ENCODE data around the gene TMSB4X.

Gene TMSB4X

DNA sequence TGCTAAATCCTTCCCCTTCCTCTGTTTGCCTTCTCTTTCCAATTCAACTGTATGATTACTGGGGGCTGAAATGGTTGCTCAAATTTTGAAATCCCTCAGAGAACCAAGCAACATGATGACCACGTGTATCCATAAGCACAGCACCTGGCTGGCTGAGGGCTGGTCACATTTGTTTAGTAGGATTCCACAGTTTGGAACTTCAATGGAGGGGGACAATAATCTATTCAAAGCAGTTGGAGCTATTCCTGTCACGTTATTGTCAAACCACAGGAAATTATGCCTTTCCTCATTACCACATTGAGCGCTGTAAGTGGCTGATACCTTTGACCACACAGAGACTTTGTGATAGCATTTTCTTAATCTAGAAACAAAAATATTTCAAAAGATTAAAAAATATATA is 7.0 kb downstream of the TMSB4X start:
- Histone ChIP-seq H3K9ac (ENCODE audit: low read depth in 1 of 2, low read length in 2 of 2) (no peak overlapping the region), H3K4me3 (ENCODE audit: low read length in 2 of 2) (no peak overlapping the region), H3K36me3 (ENCODE audit: control insufficient read depth in 2 of 2, insufficient read depth in 2 of 2, low read length in 2 of 2) (peaks cover 0 to 4% of the 10 kb centered on the region in 2 donors), H3K27ac (ENCODE audit: low read depth in 2 of 2, low read length in 2 of 2) (peak overlapping the region in 1 of 2 donors; percentile 38), H3K4me1 (ENCODE audit: control insufficient read depth in 2 of 2, insufficient read depth in 2 of 2, low read length in 2 of 2) (peaks cover 2 to 13% of the 10 kb centered on the region in 2 donors), H3K27me3 (ENCODE audit: control insufficient read depth in 2 of 2, insufficient read depth in 2 of 2, low read length in 2 of 2) (peaks cover 0 to 4% of the 10 kb centered on the region in 2 donors), H3K9me3 (ENCODE audit: control insufficient read depth in 2 of 2, low read length in 2 of 2) (no peaks in the 10 kb centered on the region)

DNA sequence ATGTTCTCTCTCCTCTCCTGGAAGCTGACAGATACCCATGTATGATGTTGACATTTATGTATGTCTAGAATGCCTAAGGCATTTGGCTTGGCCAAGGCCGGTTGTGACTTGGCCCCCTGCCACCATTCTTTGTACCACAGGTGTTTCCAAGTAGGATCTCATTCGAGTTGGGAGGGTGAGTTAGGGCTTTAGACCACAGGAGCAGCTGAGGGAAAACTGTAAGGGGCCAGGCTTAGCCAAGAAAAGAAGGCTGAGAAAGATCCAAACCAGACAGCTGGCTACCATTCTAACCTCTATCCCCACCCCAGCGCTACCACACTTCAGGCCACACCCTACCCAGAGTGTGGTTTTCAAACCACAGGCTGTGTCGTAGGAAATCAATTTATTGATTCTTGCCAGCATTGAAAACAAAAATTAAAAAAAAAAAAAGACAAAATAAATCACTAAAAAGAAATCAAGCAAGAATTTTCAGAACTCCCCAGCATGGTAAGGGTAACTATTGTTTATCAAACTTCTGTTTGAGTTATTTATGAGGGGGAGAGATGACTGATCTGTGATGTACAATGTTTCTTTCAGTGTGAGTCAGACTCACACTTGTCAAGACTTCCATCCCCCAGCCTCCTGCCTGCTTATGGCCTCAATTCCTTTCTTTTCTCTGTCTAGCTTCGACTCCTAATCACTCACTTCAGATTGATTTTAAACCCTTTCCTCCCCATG is 9.9 kb downstream of the TMSB4X start:
- Histone ChIP-seq H3K27me3 (ENCODE audit: control insufficient read depth in 2 of 2, insufficient read depth in 2 of 2, low read length in 2 of 2) (peaks cover 0 to 4% of the 10 kb centered on the region in 2 donors), H3K27ac (ENCODE audit: low read depth in 2 of 2, low read length in 2 of 2) (peak overlapping the region; percentile 1 to 28), H3K9me3 (ENCODE audit: control insufficient read depth in 2 of 2, low read length in 2 of 2) (no peaks in the 10 kb centered on the region), H3K4me1 (ENCODE audit: control insufficient read depth in 2 of 2, insufficient read depth in 2 of 2, low read length in 2 of 2) (peaks cover 0 to 7% of the 10 kb centered on the region in 2 donors), H3K4me3 (ENCODE audit: low read length in 2 of 2) (no peak overlapping the region), H3K9ac (ENCODE audit: low read depth in 1 of 2, low read length in 2 of 2) (no peak overlapping the region), H3K36me3 (ENCODE audit: control insufficient read depth in 2 of 2, insufficient read depth in 2 of 2, low read length in 2 of 2) (no peaks in the 10 kb centered on the region)

GRCh38 chrX:12985331-12985730 is 10.4 kb downstream of the TMSB4X start:
- H3K9me3 ChIP-seq (ENCODE audit: control insufficient read depth in 2 of 2, low read length in 2 of 2): no peaks in the 10 kb centered on the region
- no peak overlapping the region for H3K4me3 ChIP-seq (ENCODE audit: low read length in 2 of 2)
- H3K36me3 ChIP-seq (ENCODE audit: control insufficient read depth in 2 of 2, insufficient read depth in 2 of 2, low read length in 2 of 2): no peaks in the 10 kb centered on the region
- H3K9ac ChIP-seq (ENCODE audit: low read depth in 1 of 2, low read length in 2 of 2): no peak overlapping the region
- peak overlapping the region in 1 of 2 donors; percentile 28 for H3K27ac ChIP-seq (ENCODE audit: low read depth in 2 of 2, low read length in 2 of 2)
- H3K27me3 ChIP-seq (ENCODE audit: control insufficient read depth in 2 of 2, insufficient read depth in 2 of 2, low read length in 2 of 2): peaks cover 0 to 4% of the 10 kb centered on the region in 2 donors
- peaks cover 0 to 7% of the 10 kb centered on the region in 2 donors for H3K4me1 ChIP-seq (ENCODE audit: control insufficient read depth in 2 of 2, insufficient read depth in 2 of 2, low read length in 2 of 2)

- Histone ChIP-seq H3K4me3 (ENCODE audit: low read length in 2 of 2) (no peak overlapping the region), H3K27ac (ENCODE audit: low read depth in 2 of 2, low read length in 2 of 2) (no peak overlapping the region), H3K36me3 (ENCODE audit: control insufficient read depth in 2 of 2, insufficient read depth in 2 of 2, low read length in 2 of 2) (no peaks in the 10 kb centered on the region), H3K9me3 (ENCODE audit: control insufficient read depth in 2 of 2, low read length in 2 of 2) (no peaks in the 10 kb centered on the region), H3K27me3 (ENCODE audit: control insufficient read depth in 2 of 2, insufficient read depth in 2 of 2, low read length in 2 of 2) (peaks cover 0 to 4% of the 10 kb centered on the region in 2 donors), H3K4me1 (ENCODE audit: control insufficient read depth in 2 of 2, insufficient read depth in 2 of 2, low read length in 2 of 2) (peaks cover 0 to 7% of the 10 kb centered on the region in 2 donors), H3K9ac (ENCODE audit: low read depth in 1 of 2, low read length in 2 of 2) (no peak overlapping the region)
Observed at GRCh38 chrX:12986164-12986779, 11.4 kb downstream of the TMSB4X start.

DNA sequence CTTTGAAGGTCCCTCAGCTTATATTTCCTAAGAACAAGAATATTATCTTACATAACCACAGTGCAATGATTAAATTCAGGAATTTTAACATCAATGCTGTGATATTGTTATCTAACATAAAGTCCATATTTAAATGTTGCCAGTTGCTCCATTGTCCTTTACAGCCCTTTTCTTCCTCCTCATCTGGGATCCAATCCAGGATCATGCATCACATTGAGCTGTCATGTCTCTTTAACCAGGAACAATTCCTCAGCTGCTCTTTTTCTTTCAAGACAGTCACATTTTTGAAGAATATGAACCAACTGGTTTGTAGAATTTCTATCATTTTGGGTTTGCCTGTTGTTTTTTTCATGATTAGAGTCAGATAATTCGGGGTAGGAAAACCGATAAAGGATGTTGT is 12.0 kb downstream of the TMSB4X start:
- peaks cover 0 to 4% of the 10 kb centered on the region in 2 donors for H3K27me3 ChIP-seq (ENCODE audit: control insufficient read depth in 2 of 2, insufficient read depth in 2 of 2, low read length in 2 of 2)

DNA sequence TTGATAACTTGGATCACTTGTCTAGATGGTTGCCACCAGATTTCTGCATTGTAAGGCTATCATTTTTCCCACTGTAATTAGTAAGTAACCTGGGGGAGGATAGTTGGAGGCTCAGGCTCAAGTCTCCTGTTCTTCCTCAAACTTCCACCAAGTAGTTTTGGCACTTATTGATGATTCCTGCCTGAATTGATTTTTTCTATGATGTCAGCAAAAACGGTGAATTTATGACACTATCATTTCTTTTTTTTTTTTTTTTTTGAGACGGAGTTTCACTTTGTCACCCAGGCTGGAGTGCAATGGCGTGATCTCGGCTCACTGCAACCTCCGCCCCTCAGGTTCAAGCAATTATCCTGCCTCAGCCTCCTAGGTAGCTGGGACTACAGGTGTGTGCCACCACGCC is 12.4 kb downstream of the TMSB4X start:
- Histone ChIP-seq H3K4me3 (ENCODE audit: low read length in 2 of 2) (no peak overlapping the region), H3K27me3 (ENCODE audit: control insufficient read depth in 2 of 2, insufficient read depth in 2 of 2, low read length in 2 of 2) (peaks cover 0 to 3% of the 10 kb centered on the region in 2 donors), H3K27ac (ENCODE audit: low read depth in 2 of 2, low read length in 2 of 2) (no peak overlapping the region), H3K9me3 (ENCODE audit: control insufficient read depth in 2 of 2, low read length in 2 of 2) (no peaks in the 10 kb centered on the region), H3K4me1 (ENCODE audit: control insufficient read depth in 2 of 2, insufficient read depth in 2 of 2, low read length in 2 of 2) (peaks cover 0 to 5% of the 10 kb centered on the region in 2 donors), H3K36me3 (ENCODE audit: control insufficient read depth in 2 of 2, insufficient read depth in 2 of 2, low read length in 2 of 2) (no peaks in the 10 kb centered on the region), H3K9ac (ENCODE audit: low read depth in 1 of 2, low read length in 2 of 2) (no peak overlapping the region)

More for the DNA sequence above, 12.0 kb downstream of the TMSB4X start:
- no peaks in the 10 kb centered on the region for H3K9me3 ChIP-seq (ENCODE audit: control insufficient read depth in 2 of 2, low read length in 2 of 2)
- H3K36me3 ChIP-seq (ENCODE audit: control insufficient read depth in 2 of 2, insufficient read depth in 2 of 2, low read length in 2 of 2): no peaks in the 10 kb centered on the region
- H3K9ac ChIP-seq (ENCODE audit: low read depth in 1 of 2, low read length in 2 of 2): no peak overlapping the region
- H3K27ac ChIP-seq (ENCODE audit: low read depth in 2 of 2, low read length in 2 of 2): no peak overlapping the region
- no peak overlapping the region for H3K4me3 ChIP-seq (ENCODE audit: low read length in 2 of 2)
- H3K4me1 ChIP-seq (ENCODE audit: control insufficient read depth in 2 of 2, insufficient read depth in 2 of 2, low read length in 2 of 2): peaks cover 0 to 5% of the 10 kb centered on the region in 2 donors

DNA sequence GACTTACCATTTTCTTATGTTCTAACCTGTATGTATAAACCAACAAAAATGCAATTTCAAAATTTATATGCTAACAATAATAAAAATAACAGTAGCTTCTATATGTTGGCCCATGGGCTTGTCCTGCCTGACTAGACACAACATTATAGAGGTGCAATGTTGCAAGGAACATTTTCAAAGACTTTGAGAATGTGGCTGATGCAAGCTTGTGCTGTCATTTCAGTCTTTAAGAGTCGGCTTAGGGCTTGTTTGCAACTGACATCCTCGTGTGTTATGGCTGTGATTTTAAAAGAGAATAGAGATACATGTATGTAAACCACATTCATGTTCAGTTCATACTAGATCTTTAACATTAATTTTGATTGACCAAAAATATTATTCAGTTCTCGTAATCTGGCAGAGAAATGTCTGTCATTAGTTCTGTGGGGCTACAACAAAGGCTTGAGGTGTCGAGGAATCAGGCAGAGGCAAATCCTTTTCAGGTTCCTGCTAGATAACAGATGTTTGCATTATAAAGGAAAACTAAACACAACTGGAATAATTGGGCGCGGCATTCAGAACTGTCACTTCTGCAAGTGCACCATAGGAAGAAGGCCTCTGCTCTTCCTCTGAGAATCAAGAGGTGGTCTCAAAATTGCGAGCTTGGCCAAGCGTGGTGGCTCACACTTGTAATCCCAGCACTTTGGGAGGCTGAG is 13.1 kb downstream of the TMSB4X start:
- no peak overlapping the region for H3K9ac ChIP-seq (ENCODE audit: low read depth in 1 of 2, low read length in 2 of 2)
- H3K4me3 ChIP-seq (ENCODE audit: low read length in 2 of 2): no peak overlapping the region
- peak overlapping the region; percentile 11 to 45 for H3K27ac ChIP-seq (ENCODE audit: low read depth in 2 of 2, low read length in 2 of 2)
- H3K36me3 ChIP-seq (ENCODE audit: control insufficient read depth in 2 of 2, insufficient read depth in 2 of 2, low read length in 2 of 2): no peaks in the 10 kb centered on the region
- H3K4me1 ChIP-seq (ENCODE audit: control insufficient read depth in 2 of 2, insufficient read depth in 2 of 2, low read length in 2 of 2): peaks cover 0 to 5% of the 10 kb centered on the region in 2 donors
- H3K9me3 ChIP-seq (ENCODE audit: control insufficient read depth in 2 of 2, low read length in 2 of 2): no peaks in the 10 kb centered on the region
- no peaks in the 10 kb centered on the region for H3K27me3 ChIP-seq (ENCODE audit: control insufficient read depth in 2 of 2, insufficient read depth in 2 of 2, low read length in 2 of 2)

DNA sequence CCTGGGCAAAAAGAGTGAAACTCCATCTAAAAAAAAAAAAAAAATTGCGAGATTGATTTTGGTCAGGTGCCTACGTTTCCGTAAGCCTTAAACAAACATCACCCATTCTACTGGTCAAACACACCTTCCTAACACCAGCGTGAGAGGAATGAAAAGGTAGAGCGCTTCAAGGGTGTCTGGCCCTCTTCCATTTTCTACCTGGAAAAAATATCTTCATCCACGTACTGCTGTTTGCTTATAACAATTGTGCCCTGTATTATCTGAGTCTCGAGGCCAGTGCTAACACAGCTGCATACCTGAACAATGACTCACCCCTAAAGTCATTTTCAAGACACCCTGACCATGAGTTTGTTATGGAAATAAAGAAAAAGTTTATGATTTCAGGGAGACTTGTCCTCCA is 13.9 kb downstream of the TMSB4X start:
- Histone ChIP-seq H3K4me1 (ENCODE audit: control insufficient read depth in 2 of 2, insufficient read depth in 2 of 2, low read length in 2 of 2) (peaks cover 0 to 5% of the 10 kb centered on the region in 2 donors), H3K27me3 (ENCODE audit: control insufficient read depth in 2 of 2, insufficient read depth in 2 of 2, low read length in 2 of 2) (no peaks in the 10 kb centered on the region), H3K9ac (ENCODE audit: low read depth in 1 of 2, low read length in 2 of 2) (no peak overlapping the region), H3K27ac (ENCODE audit: low read depth in 2 of 2, low read length in 2 of 2) (peak overlapping the region; percentile 11 to 45), H3K4me3 (ENCODE audit: low read length in 2 of 2) (peak overlapping the region in 1 of 2 donors; percentile 1), H3K36me3 (ENCODE audit: control insufficient read depth in 2 of 2, insufficient read depth in 2 of 2, low read length in 2 of 2) (no peaks in the 10 kb centered on the region), H3K9me3 (ENCODE audit: control insufficient read depth in 2 of 2, low read length in 2 of 2) (no peaks in the 10 kb centered on the region)

- H3K4me1 ChIP-seq (ENCODE audit: control insufficient read depth in 2 of 2, insufficient read depth in 2 of 2, low read length in 2 of 2): peaks cover 0 to 3% of the 10 kb centered on the region in 2 donors
- no peaks in the 10 kb centered on the region for H3K27me3 ChIP-seq (ENCODE audit: control insufficient read depth in 2 of 2, insufficient read depth in 2 of 2, low read length in 2 of 2)
- no peaks in the 10 kb centered on the region for H3K36me3 ChIP-seq (ENCODE audit: control insufficient read depth in 2 of 2, insufficient read depth in 2 of 2, low read length in 2 of 2)
- H3K9me3 ChIP-seq (ENCODE audit: control insufficient read depth in 2 of 2, low read length in 2 of 2): no peaks in the 10 kb centered on the region
- H3K4me3 ChIP-seq (ENCODE audit: low read length in 2 of 2): no peak overlapping the region
- no peak overlapping the region for H3K27ac ChIP-seq (ENCODE audit: low read depth in 2 of 2, low read length in 2 of 2)
- no peak overlapping the region for H3K9ac ChIP-seq (ENCODE audit: low read depth in 1 of 2, low read length in 2 of 2)
Observed at GRCh38 chrX:12989461-12989860, 14.6 kb downstream of the TMSB4X start.

GRCh38 chrX:12991575-12991974 is 16.7 kb downstream of the TMSB4X start:
- H3K27ac ChIP-seq (ENCODE audit: low read depth in 2 of 2, low read length in 2 of 2): no peak overlapping the region
- H3K9me3 ChIP-seq (ENCODE audit: control insufficient read depth in 2 of 2, low read length in 2 of 2): no peaks in the 10 kb centered on the region
- no peak overlapping the region for H3K9ac ChIP-seq (ENCODE audit: low read depth in 1 of 2, low read length in 2 of 2)
- H3K27me3 ChIP-seq (ENCODE audit: control insufficient read depth in 2 of 2, insufficient read depth in 2 of 2, low read length in 2 of 2): no peaks in the 10 kb centered on the region
- H3K4me1 ChIP-seq (ENCODE audit: control insufficient read depth in 2 of 2, insufficient read depth in 2 of 2, low read length in 2 of 2): peaks cover 0 to 2% of the 10 kb centered on the region in 2 donors
- H3K36me3 ChIP-seq (ENCODE audit: control insufficient read depth in 2 of 2, insufficient read depth in 2 of 2, low read length in 2 of 2): no peaks in the 10 kb centered on the region
- no peak overlapping the region for H3K4me3 ChIP-seq (ENCODE audit: low read length in 2 of 2)
